IPS-NIHi7 (cell line): ENCODE data around the gene KDR.

Source experiments
- DNase-seq: peaks from one replicate; pipeline ENCODE4 v3.0.0; 2012; ENCODE audit warnings: mixed read lengths; ENCODE audit errors: extremely low spot score

KDR gene

DNA sequence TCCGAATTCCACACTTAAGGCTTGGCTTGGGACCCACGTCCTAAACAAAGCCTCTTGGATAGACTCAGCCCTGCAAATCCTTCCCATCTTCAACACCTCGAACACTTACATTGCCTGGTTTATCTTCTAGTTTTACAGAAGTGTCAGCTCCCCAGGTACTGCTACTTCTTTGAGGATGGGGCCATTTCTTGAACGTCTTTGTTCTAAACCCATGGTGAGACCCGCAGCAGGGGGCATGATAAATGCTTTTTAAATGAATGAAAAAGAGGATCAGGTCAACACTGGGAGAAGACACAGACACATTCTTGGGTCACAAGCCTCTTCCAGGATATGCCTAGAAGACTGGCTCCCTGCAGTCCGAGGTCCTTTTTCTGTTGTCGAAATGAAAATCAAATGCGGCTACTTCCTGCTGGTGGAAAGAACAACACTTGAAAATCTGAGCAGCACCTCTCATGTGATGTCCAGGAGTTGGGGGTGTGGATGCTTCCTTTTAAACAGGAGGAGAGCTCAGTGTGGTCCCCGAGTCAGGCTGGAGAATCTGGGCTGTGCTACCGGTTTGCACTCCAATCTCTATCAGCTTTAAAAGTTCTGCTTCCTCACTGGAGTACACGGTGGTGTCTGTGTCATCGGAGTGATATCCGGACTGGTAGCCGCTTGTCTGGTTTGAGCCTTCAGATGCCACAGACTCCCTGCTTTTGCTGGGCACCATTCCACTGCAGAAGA, 45.8 kb downstream of the KDR start:
- DNase-seq, result peak; percentile 22

DNA sequence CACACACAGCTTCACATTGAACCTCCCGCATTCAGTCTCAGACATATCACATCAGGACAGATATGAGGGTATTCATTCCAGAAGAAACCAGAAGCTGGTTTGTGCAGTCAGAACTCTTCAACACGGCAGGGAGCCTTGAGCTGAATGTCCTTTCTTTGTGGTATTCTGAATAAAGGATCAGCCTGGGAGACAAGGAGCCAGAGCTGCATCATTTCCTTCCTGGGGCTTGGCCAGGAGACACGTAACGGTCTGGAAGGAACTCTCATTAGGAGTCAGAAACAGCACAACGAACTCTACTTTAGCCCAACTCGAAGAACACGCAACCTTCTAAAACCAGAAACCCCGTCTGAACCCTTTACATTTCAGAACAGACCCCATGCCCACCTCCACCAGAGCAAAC, 46.4 kb downstream of the KDR start:
- DNase-seq, result peak; percentile 16

DNA sequence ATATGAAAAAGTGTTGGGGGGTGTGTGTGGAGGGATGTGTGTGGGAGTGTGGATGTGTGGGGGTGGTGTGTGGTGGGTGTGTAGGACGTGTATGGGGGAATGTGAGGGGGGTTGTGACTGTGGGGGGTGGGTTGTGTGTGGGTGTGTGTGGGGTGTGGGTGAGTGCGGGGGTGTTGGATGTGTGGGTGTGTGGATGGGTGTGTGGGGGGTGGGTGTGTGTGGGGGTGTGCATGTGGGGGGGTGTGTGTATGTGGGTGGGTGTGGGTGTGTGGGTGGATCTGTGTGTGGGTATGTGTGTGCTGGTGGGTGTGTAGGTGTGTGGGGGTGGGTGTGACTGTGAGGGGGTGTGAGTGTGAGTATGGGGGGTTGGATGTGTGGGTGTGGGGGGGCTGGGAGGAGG, 47.8 kb downstream of the KDR start:
- no peak for DNase-seq

DNA sequence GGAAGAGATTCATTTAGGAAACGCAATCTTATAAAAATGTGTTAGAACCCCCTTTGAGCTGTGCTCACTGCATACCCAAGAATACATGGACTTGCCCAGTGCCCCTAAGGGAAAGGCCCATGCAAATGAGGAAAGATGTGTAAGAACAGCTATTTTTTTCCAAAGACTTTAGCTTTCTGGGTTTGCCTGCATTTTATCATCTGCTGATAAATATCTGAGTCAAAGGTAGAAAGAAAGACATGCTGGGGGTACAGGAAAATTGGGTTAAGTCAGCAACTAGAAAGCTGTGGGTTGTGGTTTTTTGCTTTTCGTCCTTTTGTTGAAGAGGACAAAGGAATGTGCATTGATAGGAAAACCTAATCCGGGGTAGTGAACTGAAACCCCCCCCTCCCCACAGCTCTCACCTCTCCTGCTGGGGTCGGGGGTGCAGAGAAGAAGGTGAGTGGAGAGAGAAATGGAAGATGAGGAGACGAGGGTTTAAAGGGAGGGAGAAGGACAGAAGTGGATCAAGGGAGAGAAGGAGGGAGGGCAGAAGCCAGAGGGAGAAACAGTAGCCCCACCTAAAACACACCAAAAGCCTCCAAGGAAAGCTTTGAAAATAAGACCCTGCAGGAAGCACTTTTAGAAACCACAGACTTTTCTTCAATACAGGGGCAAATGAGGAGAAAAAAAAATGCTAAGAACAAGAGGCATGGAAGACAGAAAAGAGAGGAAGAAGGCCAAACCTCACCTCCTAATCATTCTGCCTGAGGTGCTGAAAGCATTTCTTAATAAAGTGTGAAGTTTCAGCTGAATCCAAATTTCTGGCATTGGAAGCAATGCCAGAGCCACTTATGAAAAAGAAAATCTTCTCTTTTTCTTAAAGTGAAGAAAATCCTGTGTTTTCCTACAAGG, 49.3 kb downstream of the KDR start:
- no peak for DNase-seq

DNA sequence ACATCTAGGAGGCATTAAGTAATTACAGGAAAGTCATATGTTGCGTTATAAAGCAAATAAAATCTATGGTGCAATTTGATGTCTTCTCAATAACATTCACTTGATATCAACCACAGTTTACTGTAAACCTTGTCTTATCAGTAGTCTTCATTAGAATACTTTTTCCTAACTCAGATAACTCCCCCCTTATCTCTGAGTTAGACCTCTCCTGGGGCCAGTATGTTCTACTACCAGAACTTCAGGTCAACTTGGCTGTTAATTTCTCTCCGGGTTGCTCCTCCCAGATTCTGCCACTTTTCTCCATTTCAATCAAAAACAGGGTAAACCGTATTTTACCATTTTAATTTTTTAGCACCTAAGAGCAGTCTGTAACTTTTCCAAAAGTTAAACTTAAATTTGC, 50.0 kb downstream of the KDR start:
- DNase-seq, result no peak

DNA sequence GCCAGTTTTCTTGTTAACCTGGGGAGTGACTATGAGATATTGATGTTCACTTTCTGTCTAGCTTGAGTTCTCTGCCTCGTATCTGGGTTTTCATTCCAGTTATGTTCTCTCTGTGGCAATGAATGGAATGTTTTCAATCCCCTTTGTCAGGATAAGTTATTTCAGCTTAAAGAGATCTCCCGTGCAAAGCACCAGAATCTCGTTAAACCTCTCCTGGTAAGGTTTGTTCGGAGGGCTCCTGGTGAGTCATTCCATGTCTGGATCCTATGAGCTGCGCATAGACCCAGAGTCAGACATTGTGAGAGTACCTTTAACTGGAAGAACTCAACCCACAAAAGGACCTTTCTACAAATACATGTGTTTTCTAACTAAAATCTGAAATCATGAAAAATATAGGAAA, 51.0 kb downstream of the KDR start:
- no peak for DNase-seq

DNA sequence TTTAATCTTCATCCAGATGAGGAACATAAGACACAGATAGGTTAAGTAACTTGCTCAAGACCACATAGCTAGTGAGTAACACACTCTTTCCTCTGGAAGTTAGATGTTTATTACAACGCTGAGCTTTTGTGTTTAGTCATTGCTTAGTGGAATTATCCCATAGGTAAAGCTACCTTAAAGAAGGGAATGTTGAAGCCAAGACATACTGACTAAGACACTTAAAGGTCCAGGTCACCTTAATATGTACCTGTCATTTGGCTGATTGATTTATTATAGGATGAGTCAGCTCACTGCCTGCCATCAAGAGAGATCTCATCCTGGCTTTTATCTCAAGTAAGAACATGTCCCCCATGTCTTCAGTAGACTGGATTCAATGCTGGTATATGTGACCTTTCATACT, 53.4 kb downstream of the KDR start:
- no peak for DNase-seq

DNA sequence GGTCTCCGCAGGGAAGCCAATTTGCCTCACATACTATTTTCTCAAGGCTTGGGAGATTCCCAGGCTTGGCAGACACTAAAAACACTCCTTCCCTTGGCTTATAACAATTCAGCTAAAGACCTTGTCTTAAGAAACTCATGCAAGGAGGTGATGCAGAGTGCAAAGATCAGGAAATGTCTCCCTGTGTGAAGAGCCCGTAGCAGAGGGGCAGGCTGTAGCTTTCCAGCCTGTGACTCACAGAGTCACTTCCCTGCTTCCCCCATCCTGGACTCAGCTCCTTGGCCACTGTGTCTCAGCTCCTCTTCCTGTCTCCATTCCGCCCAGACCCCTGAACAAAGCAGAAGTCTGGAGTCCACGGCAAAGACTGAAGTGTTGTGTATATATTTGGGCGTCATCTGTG, 56.1 kb downstream of the KDR start:
- peak; percentile 19 for DNase-seq

DNA sequence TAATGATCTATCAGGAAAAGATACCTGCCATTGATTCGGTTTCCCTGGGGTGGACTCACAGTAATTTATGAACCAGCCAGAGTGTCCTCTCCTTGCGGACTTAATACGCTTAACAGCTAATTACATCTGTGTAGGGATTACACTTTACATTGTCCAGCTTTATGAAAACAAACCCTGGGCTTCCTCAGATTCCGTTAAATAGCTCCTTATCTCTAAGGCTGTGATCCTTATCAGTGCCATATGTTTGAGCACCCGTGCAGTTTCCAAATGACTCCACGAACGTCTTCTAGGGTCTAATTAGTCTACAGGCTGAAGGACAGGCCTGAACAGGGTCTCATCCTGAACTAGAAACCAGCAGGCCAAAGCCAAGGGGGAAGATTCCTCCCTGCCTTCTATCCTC, 56.9 kb downstream of the KDR start:
- DNase-seq, result no peak

DNA sequence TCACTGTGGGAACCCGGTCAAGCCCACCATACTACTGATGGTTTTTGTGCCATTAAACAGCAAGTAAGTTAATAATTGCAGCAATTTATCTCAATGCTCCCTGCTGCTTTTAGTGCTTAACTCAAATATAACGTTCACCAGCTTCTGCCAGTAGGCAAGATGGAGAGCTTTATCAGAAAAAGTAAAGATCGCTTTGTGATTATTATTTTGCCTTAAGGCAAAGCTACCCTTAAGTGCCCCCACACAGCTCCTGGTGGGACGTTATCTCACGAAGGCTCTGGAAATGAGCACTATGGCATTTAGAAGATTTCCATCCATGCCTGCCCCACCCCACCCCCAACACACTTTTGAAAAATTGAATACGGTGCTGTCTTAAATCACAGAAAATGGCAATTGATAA, 59.4 kb downstream of the KDR start:
- DNase-seq, result no peak

DNA sequence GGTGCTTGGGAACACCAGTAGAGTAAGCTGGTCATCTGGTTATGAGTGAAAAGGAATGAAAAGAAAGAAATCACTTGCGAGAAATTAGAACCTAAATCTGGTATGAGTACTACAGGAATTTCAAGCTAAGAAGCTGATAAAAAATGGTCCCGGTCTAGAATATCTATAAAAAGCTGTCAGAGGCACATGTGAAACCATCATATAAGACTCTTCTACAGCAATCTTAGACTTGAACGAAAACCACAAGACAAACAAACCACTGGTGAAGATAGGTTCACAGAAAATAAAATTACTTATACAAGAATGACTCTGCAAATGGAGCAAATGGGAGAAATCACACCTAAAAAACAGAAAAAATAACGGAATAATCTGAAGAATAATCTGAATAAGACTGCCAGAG, 69.9 kb downstream of the KDR start:
- DNase-seq, result no peak

DNA sequence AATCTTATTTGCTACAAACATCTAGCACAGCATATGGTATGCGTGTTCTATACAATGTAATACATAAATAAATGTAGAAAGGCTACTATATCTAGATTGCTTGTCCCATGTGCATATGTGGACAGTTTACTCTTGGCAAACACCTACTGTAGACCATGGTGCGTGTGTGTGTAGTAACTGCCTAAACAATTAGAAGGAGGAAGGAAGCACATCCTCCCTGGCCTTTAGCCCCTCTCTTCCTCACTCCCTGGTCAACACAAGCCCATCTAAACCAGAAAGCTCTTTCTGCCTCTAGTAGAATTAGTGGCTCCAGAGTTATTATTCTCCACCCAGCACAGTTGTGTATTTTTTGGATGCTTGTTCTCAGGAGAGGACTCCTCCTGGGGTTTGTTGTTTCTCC, 73.9 kb downstream of the KDR start:
- DNase-seq, result no peak

DNA sequence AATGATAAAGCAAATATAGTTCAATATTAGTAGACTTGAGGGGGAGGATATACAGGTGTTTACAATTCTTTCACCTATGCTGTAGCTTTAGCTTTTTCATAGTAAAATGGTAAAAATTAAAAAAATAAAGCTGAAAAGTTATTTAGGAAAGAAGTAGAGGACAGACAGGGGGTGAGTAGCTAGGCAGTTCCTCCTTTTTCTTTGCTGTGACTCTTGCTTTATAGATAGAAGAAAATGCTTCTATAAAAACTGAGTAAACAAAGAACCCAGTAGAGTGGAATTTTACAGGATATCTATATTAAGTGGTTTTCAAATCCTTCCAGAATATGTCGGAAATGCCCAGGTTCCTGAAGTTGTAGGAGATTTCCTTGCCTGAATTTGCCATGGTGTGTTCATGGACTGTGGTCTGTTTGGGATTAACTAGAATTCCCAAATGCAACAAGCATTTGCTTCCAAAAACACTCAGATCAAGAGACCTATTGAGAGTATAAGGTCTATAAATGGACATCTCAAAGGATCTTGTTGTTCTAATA, 74.9 kb downstream of the KDR start:
- DNase-seq, result no peak

DNA sequence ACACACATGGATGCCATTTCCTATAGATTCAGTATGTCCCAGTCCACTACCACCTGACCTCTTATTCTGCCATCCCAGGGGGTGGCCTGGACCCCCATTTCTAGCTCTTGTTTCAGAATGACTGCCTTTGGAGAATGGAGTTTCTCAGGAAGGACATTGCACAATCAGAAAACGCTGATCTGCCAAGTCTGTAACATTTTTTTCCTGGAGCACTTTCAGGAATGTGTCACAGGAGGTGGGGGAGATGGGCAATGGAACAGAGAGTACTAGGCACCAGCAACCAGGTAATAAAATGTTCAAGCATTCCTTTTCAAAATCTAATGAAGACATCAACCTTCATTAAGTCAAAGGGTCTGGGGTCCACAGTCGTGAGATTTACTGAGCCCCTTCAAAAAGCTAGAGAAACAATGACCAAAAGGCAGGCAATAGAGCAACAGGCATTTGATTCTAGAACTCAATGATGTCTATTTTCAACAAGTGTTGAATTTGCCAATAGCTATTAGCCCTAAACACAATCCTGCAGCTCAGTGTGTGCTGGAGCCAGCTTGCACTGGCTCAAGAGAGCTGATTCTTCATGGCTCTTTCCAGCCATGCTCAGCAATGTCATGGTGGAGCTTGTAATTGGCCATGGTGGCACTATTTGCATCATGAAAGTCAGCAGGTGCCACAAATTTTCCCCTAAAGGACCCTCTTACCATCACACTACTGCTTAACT, 87.1 kb downstream of the KDR start:
- no peak for DNase-seq

DNA sequence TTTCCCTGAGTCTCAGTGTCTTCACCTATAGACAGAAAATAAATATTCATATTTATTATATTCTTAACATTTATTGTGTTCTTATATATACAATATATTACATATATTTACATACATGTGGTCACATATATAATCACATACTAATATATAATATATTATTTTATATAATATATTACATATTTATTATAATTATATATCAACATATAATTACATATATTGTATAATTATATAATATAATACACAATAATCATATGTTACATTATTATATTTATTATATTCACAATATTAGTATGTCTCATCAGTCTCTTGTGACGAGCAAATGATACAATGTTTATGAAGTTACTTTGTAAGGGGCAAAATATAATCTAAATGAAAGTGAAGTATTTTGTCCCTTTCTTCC, 87.7 kb downstream of the KDR start:
- no peak for DNase-seq

DNA sequence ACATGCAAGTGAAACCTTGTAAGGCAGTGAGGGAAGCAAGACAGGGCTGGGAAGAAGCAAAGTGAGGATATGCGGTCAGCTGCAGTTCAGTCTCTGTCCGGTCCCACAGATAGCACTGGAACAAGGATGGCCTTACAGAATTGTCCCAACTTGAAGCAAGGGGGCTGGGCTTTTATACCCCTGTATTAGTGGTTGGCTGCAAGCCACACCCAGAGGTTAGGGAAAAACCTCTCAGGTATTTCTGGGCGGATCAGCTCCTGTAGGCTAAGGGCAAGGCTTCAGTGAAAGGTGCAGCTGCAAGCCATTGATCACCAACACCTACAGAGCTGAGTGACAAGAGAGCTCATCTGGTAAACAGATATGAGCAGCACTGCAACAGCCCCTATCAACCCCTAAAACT, 89.0 kb downstream of the KDR start:
- peak; percentile 44 for DNase-seq

DNA sequence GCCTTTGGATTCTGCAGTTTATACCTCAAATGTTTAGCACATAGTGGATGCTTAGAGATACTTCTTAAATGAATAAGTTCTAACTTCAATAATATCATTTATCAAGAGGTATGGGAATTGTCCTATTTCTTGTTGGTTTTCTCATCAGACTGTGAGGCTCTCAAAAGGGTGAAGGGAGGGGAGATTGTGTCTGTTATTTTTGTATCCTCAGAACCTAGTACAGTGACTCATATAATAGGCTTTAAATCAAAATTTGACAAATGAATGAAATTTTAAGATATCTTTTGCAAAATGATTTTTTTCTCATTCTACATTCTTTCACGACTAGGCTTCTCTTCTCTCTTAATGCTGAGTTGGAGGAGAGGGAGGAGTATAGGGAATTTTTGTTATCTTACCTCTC, 89.5 kb downstream of the KDR start:
- DNase-seq, result no peak

DNA sequence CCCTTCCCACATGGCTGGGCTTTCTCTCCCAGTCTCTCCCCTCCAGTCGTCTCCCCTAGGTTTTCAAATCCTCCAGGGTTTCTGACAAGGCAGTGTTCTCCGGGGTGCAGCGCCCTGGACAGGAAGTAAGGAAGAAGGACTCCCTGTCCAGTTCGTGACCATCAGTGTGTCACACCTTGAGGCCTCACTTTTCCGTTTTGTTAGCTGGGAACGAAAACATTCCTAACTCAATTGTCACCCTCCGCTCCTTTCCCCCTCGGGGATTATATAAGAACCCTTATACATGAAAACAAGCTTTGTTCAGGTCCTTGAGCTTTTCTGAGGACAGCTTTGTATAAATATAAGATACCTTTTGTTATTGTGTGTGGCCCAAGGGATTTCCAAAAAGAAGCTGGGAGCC, 92.1 kb downstream of the KDR start:
- DNase-seq, result no peak

DNA sequence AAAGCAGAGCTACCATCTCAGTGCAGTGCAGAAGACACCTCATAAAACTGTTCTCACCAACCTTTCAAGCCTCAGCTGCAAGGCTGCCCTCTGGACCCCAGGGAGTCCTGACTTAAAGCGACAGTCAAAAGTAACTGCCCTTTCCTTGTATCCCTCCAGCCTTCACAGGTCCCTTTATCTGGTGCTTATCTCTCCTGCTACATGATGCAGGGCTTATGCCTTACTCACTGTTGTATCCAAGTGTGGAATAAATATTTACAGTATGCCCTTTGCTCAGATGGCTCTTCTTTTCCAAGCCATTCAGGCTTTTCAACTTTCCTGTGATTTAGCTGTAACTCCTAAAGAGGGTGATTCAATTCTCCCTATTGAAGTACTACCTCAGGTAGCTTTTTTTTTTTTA, 92.6 kb downstream of the KDR start:
- peak; percentile 45 for DNase-seq

DNA sequence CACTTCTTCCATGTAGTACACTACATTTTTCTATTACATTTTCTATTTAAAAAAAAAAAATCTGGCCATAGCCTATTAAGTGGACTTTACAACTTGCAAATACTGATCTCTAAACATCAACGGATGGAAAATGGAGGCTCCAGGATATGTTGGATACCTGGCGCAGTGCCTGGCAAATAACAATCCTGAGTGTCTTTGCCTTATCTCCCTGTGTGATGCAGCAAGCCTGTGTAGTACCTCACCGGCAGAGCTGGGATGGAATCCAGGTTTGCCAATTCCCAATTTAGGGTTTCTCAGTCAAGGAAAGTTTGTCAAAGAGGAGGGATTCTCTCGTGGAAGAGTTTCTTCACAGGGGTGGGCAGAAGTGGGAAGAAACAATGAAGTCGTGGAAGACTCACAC, 93.2 kb downstream of the KDR start:
- no peak for DNase-seq

DNA sequence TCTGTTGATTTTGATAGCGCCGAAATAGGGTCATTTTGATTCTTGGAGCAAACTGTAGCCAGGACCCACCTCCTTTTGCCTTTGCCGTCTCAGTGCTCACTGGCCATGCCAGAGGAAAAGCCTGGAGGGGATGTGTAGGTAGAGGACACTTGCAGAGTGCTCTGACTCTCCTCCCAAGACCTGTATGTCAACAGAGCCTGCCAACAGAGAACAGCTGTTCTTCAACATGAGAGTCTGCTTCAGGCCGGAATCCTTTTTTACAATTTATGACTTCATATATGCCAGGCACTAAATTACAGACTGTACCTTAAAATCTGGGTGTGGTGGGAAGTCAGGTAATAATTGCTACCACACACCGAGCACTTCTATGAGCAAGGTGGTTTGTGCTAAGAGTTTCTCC, 94.2 kb downstream of the KDR start:
- DNase-seq, result no peak

DNA sequence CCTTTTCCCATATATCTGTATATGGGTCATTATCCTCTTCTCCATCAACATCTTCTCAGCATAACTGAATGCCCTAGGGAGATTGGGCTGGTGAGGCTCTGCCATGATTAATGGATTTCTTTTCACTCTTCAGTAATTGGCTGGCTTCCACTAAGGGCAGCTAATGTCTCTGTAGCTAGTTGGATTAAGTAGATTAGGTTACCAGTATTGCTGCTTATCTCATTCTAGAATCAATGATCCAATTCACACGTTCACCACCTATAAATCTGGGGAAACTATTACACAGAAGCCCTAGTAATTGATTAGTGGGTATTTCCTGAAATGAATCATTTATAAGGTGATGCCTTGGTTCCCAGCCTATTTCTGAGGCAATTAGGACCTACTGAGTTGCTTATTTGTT, 94.8 kb downstream of the KDR start:
- DNase-seq, result no peak
